Astrocyte (in vitro differentiated cells and primary cell): ENCODE results near the gene NRARP. TPM values are rescaled to one million over a fixed set of nuclear protein-coding genes. Genes with fewer than 3 reads are reported as not detected.

Source experiments
- DNase-seq: peaks from one replicate; pipeline ENCODE4 v3.0.0-alpha.2; 2010; ENCODE audit warnings: low read depth
- FAIRE-seq: peaks from 2 replicates; lab custom pipeline; 2011; peaks lifted over from hg19 to GRCh38; lab: Jason Lieb, UNC
- H2AFZ ChIP-seq: 2 replicates; pipeline ENCODE4 v1.6.0; 2012; ENCODE audit warnings: low read depth, low read length, inconsistent platforms
- H3K27ac ChIP-seq: 2 replicates; pipeline ENCODE4 v1.5.1; 2011; ENCODE audit warnings: low read depth, low read length, inconsistent platforms
- H3K27me3 ChIP-seq: 2 replicates; pipeline ENCODE4 v1.6.0; 2011; ENCODE audit warnings: low read length, inconsistent platforms; ENCODE audit not compliant: insufficient read depth
- H3K36me3 ChIP-seq: 2 replicates; pipeline ENCODE4 v1.5.1; 2011; ENCODE audit warnings: low read length, inconsistent platforms; ENCODE audit not compliant: insufficient read depth
- H3K4me1 ChIP-seq: 2 replicates; pipeline ENCODE4 v1.5.1; 2011; ENCODE audit warnings: low read length, inconsistent platforms; ENCODE audit not compliant: insufficient read depth
- H3K4me2 ChIP-seq: 2 replicates; pipeline ENCODE4 v1.6.0; 2012; ENCODE audit warnings: low read length, inconsistent platforms
- H3K4me3 ChIP-seq: 2 replicates; pipeline ENCODE4 v1.5.1; 2011; ENCODE audit warnings: low read depth, mild to moderate bottlenecking, low read length, inconsistent platforms; ENCODE audit not compliant: insufficient read depth
- H3K79me2 ChIP-seq: 2 replicates; pipeline ENCODE4 v1.6.0; 2012; ENCODE audit warnings: mild to moderate bottlenecking, low read length, inconsistent platforms; ENCODE audit not compliant: insufficient read depth
- H3K9ac ChIP-seq: 2 replicates; pipeline ENCODE4 v1.6.0; 2012; ENCODE audit warnings: mild to moderate bottlenecking, low read length, inconsistent platforms
- H3K9me3 ChIP-seq: 2 replicates; pipeline ENCODE4 v1.5.1; 2012; ENCODE audit warnings: low read depth, mild to moderate bottlenecking, low read length, inconsistent platforms; ENCODE audit not compliant: insufficient read depth
- H4K20me1 ChIP-seq: 2 replicates; pipeline ENCODE4 v1.6.0; 2012; ENCODE audit warnings: low read length, inconsistent platforms; ENCODE audit not compliant: insufficient read depth
- H3K27ac Mint-ChIP-seq: one replicate; pipeline ENCODE4 v1.8.0; 2021; ENCODE audit warnings: mild to moderate bottlenecking, mixed read lengths; ENCODE audit not compliant: unreplicated experiment
- H3K27me3 Mint-ChIP-seq: one replicate; pipeline ENCODE4 v1.8.0; 2021; ENCODE audit warnings: low read depth, mixed read lengths; ENCODE audit not compliant: unreplicated experiment
- H3K36me3 Mint-ChIP-seq: one replicate; pipeline ENCODE4 v1.8.0; 2021; ENCODE audit warnings: low read depth, mixed read lengths; ENCODE audit not compliant: unreplicated experiment
- H3K4me1 Mint-ChIP-seq: one replicate; pipeline ENCODE4 v1.8.0; 2021; ENCODE audit warnings: low read depth, mixed read lengths; ENCODE audit not compliant: unreplicated experiment
- H3K4me3 Mint-ChIP-seq: one replicate; pipeline ENCODE4 v1.8.0; 2021; ENCODE audit warnings: mild to moderate bottlenecking, moderate library complexity, mixed read lengths; ENCODE audit not compliant: unreplicated experiment
- H3K9me3 Mint-ChIP-seq: one replicate; pipeline ENCODE4 v1.8.0; 2021; ENCODE audit warnings: mild to moderate bottlenecking, mixed read lengths; ENCODE audit not compliant: unreplicated experiment
- CTCF ChIP-seq: IDR thresholded peaks from 2 replicates; pipeline ENCODE4 v1.5.1; 2011; ENCODE audit warnings: low read depth, mild to moderate bottlenecking, inconsistent platforms, low read length, moderate library complexity; ENCODE audit not compliant: insufficient read depth
- EZH2 ChIP-seq: IDR thresholded peaks from 2 replicates; pipeline ENCODE4 v1.6.1; 2012; ENCODE audit warnings: mild to moderate bottlenecking, low read length, inconsistent platforms; ENCODE audit not compliant: insufficient read depth
- total RNA-seq: library from RNA; stranded (reverse); gene quantifications from 2 replicates; pipeline ENCODE4 v1.2.1, GENCODE V29; 2021

Gene NRARP
- total RNA-seq, 1 donor from 2014 or later = 7.3 TPM

GRCh38 chr9:137316012-137316981 lies 14.2 kb upstream of the NRARP start:
- H3K27me3 ChIP-seq = no peaks in the 10 kb centered on the region
- H3K9ac ChIP-seq = peak overlapping the region; percentile 37
- Mint-ChIP-seq H3K36me3 (no peaks in the 10 kb centered on the region), H3K4me1 (no peaks in the 10 kb centered on the region), H3K9me3 (no peaks in the 10 kb centered on the region), H3K27me3 (no peaks in the 10 kb centered on the region), H3K27ac (no peak overlapping the region), H3K4me3 (no peak overlapping the region)
- FAIRE-seq (no peak), DNase-seq (no peak)
- no peak overlapping the region for H3K4me3 ChIP-seq
- H3K4me2 ChIP-seq = peak overlapping the region; percentile 53
- TF ChIP-seq CTCF = no peak
- TF ChIP-seq EZH2 = no peak
- no peak overlapping the region for H3K27ac ChIP-seq
- H3K36me3 ChIP-seq = no peaks in the 10 kb centered on the region
- no peaks in the 10 kb centered on the region for H3K79me2 ChIP-seq
- no peak overlapping the region for H2AFZ ChIP-seq
- H4K20me1 ChIP-seq = no peaks in the 10 kb centered on the region
- no peaks in the 10 kb centered on the region for H3K9me3 ChIP-seq
- H3K4me1 ChIP-seq = peaks cover 7% of the 10 kb centered on the region

- peaks cover 5% of the 10 kb centered on the region for H3K4me1 ChIP-seq
- no peak for FAIRE-seq
- H3K4me2 ChIP-seq = peak overlapping the region; percentile 30
- Mint-ChIP-seq H3K27ac (no peak overlapping the region), H3K4me1 (no peaks in the 10 kb centered on the region), H3K27me3 (no peaks in the 10 kb centered on the region), H3K36me3 (no peaks in the 10 kb centered on the region), H3K4me3 (no peak overlapping the region), H3K9me3 (no peaks in the 10 kb centered on the region)
- H3K27me3 ChIP-seq = no peaks in the 10 kb centered on the region
- no peaks in the 10 kb centered on the region for H3K36me3 ChIP-seq
- TF ChIP-seq CTCF = no peak
- no peak for TF ChIP-seq EZH2
- H3K27ac ChIP-seq = no peak overlapping the region
- no peaks in the 10 kb centered on the region for H3K9me3 ChIP-seq
- H3K79me2 ChIP-seq = no peaks in the 10 kb centered on the region
- no peak overlapping the region for H2AFZ ChIP-seq
- no peak overlapping the region for H3K4me3 ChIP-seq
- H3K9ac ChIP-seq = no peak overlapping the region
- DNase-seq = no peak
- H4K20me1 ChIP-seq = no peaks in the 10 kb centered on the region
Observed at GRCh38 chr9:137315581-137316011, 13.5 kb upstream of the NRARP start.
